IMR-90 (cell line): ENCODE data around the gene ZNF575. TPM values are rescaled to one million over a fixed set of nuclear protein-coding genes. Genes with fewer than 3 reads are reported as not detected.

Source experiments
- ATAC-seq: fragments of 200-7000 bp; cut with Tn5 transposase; 2 replicates; pipeline ENCODE4 v1.9.1; 2020; ENCODE audit warnings: low read depth, mild to moderate bottlenecking, moderate library complexity
- BruUV-seq: library from RNA; stranded (reverse); fragments of 400-500 nt; replicated peaks from 2 replicates; lab custom pipeline; 2021; lab: Mats Ljungman, UMichigan
- CTCF ChIA-PET: fragments of 300-600 bp; formaldehyde crosslinking; extraction: SDS; loops from one replicate; lab custom pipeline; 2021; ENCODE audit warnings: antibody characterized with exemption; lab: Yijun Ruan, JAX
- POLR2A ChIA-PET: fragments of 300-600 bp; sonication (Branson Sonifier 250); formaldehyde crosslinking; loops from one replicate; lab custom pipeline; 2022; ENCODE audit warnings: antibody characterized with exemption; ENCODE audit not compliant: unreplicated experiment; lab: Charles Lee
- DNase-seq: peaks from one replicate; pipeline ENCODE4 v3.0.0; 2013
- H2AFZ ChIP-seq: replicated peaks from 2 replicates; pipeline ENCODE3; 2013; ENCODE audit warnings: low read length, mild to moderate bottlenecking; ENCODE audit not compliant: poor library complexity
- H2AK5ac ChIP-seq: 2 replicates; pipeline ENCODE4 v1.6.1; 2013; ENCODE audit warnings: low read depth, low read length, inconsistent platforms
- H2AK9ac ChIP-seq: replicated peaks from 2 replicates; pipeline ENCODE3; 2013; ENCODE audit warnings: mild to moderate bottlenecking, low read depth, low read length, moderate library complexity; ENCODE audit not compliant: poor library complexity
- H2BK120ac ChIP-seq: 2 replicates; pipeline ENCODE4 v1.6.1; 2013; ENCODE audit warnings: low read depth, low read length, inconsistent platforms
- H2BK15ac ChIP-seq: 3 replicates; pipeline ENCODE4 v1.6.1; 2013; ENCODE audit warnings: low read depth, low read length, inconsistent platforms
- H2BK20ac ChIP-seq: 2 replicates; pipeline ENCODE4 v1.6.1; 2013; ENCODE audit warnings: low read depth, mild to moderate bottlenecking, inconsistent platforms, low read length, moderate library complexity
- H2BK5ac ChIP-seq: 2 replicates; pipeline ENCODE4 v1.6.1; 2013; ENCODE audit warnings: mild to moderate bottlenecking, low read depth, low read length, inconsistent platforms; ENCODE audit not compliant: poor library complexity, severe bottlenecking
- H3K14ac ChIP-seq: replicated peaks from 2 replicates; pipeline ENCODE4 v1.6.1; 2013; ENCODE audit warnings: low read depth, low read length, inconsistent platforms
- H3K18ac ChIP-seq: 2 replicates; pipeline ENCODE4 v1.6.1; 2013; ENCODE audit warnings: low read depth, low read length, control low read depth
- H3K23ac ChIP-seq: 2 replicates; pipeline ENCODE4 v1.6.1; 2013; ENCODE audit warnings: low read depth, low read length, inconsistent platforms
- H3K27ac ChIP-seq: 2 replicates; pipeline ENCODE4 v1.5.1; 2013; ENCODE audit warnings: mild to moderate bottlenecking, control low read depth, low read length; ENCODE audit not compliant: insufficient read depth
- H3K27me3 ChIP-seq: 2 replicates; pipeline ENCODE4 v1.6.1; 2013; ENCODE audit warnings: low read length; ENCODE audit not compliant: control insufficient read depth, insufficient read depth
- H3K36me3 ChIP-seq: 2 replicates; pipeline ENCODE4 v1.6.1; 2013; ENCODE audit warnings: low read length, mixed read lengths; ENCODE audit not compliant: control insufficient read depth, insufficient read depth
- H3K4ac ChIP-seq: 2 replicates; pipeline ENCODE4 v1.6.1; 2013; ENCODE audit warnings: low read depth, low read length, inconsistent platforms
- H3K4me1 ChIP-seq: 2 replicates; pipeline ENCODE4 v1.6.1; 2013; ENCODE audit warnings: low read length, mixed read lengths; ENCODE audit not compliant: control insufficient read depth, insufficient read depth
- H3K4me2 ChIP-seq: 2 replicates; pipeline ENCODE4 v1.6.1; 2013; ENCODE audit warnings: low read depth, mild to moderate bottlenecking, control low read depth, low read length, moderate library complexity
- H3K4me3 ChIP-seq: 2 replicates; pipeline ENCODE4 v1.5.1; 2013; ENCODE audit warnings: low read depth, mild to moderate bottlenecking, control low read depth, low read length, moderate library complexity; ENCODE audit not compliant: insufficient read depth
- H3K56ac ChIP-seq: 2 replicates; pipeline ENCODE4 v1.6.1; 2013; ENCODE audit warnings: low read length, inconsistent platforms; ENCODE audit not compliant: insufficient read depth; ENCODE audit errors: extremely low read depth
- H3K79me1 ChIP-seq, 2 experiments: 2 replicates each; pipeline ENCODE4 v1.6.1; 2013; ENCODE audit warnings: low read length in 2 of 2, inconsistent platforms in 1 of 2, low read depth in 1 of 2
- H3K9ac ChIP-seq: 2 replicates; pipeline ENCODE4 v1.6.1; 2013; ENCODE audit warnings: low read depth, low read length, control low read depth
- H3K9me1 ChIP-seq: 2 replicates; pipeline ENCODE4 v1.6.1; 2013; ENCODE audit warnings: low read length, inconsistent platforms; ENCODE audit not compliant: insufficient read depth
- H3K9me3 ChIP-seq: 2 replicates; pipeline ENCODE4 v1.6.1; 2013; ENCODE audit warnings: low read length; ENCODE audit not compliant: control insufficient read depth, insufficient read depth
- H4K20me1 ChIP-seq: 2 replicates; pipeline ENCODE4 v1.6.1; 2013; ENCODE audit warnings: low read length, inconsistent platforms; ENCODE audit not compliant: insufficient read depth
- H4K5ac ChIP-seq: 2 replicates; pipeline ENCODE4 v1.6.1; 2013; ENCODE audit warnings: mild to moderate bottlenecking, low read depth, low read length, control low read depth
- H4K8ac ChIP-seq, 2 experiments: 2 replicates each; pipeline ENCODE4 v1.6.1; 2013; ENCODE audit warnings: low read depth in 2 of 2, low read length in 2 of 2, control low read depth in 1 of 2, inconsistent platforms in 1 of 2
- H4K91ac ChIP-seq: 2 replicates; pipeline ENCODE4 v1.6.1; 2013; ENCODE audit warnings: low read depth, low read length, inconsistent platforms; ENCODE audit not compliant: insufficient read depth
- BHLHE40 ChIP-seq: fragments of 150-350 bp; IDR thresholded peaks from 2 replicates; pipeline ENCODE4 v1.6.1; 2016; ENCODE audit warnings: mild to moderate bottlenecking, low read depth, low read length
- CEBPB ChIP-seq: IDR thresholded peaks from 2 replicates; pipeline ENCODE4 v1.6.1; 2012; ENCODE audit warnings: low read depth, low read length, improper control_type of control experiment
- CHD1 ChIP-seq: IDR thresholded peaks from 2 replicates; pipeline ENCODE4 v1.6.1; 2012; ENCODE audit warnings: low read depth, low read length, improper control_type of control experiment
- ELK1 ChIP-seq: fragments of 150-350 bp; IDR thresholded peaks from 2 replicates; pipeline ENCODE4 v1.6.1; 2016; ENCODE audit warnings: low read depth, mild to moderate bottlenecking, low read length, moderate library complexity, borderline replicate concordance
- FOS ChIP-seq: fragments of 150-350 bp; IDR thresholded peaks from 2 replicates; pipeline ENCODE4 v1.6.1; 2016; ENCODE audit warnings: low read depth, low read length
- MAZ ChIP-seq: IDR thresholded peaks from 2 replicates; pipeline ENCODE4 v1.6.1; 2012; ENCODE audit warnings: low read depth, mild to moderate bottlenecking, low read length, improper control_type of control experiment, moderate library complexity, borderline replicate concordance
- MXI1 ChIP-seq: IDR thresholded peaks from 2 replicates; pipeline ENCODE4 v1.6.1; 2012; ENCODE audit warnings: low read depth, mild to moderate bottlenecking, low read length, moderate library complexity, borderline replicate concordance
- NFE2L2 ChIP-seq: fragments of 150-350 bp; IDR thresholded peaks from 2 replicates; pipeline ENCODE4 v1.6.1; 2016; ENCODE audit warnings: low read depth, mild to moderate bottlenecking, low read length
- POLR2A ChIP-seq: IDR thresholded peaks from 2 replicates; pipeline ENCODE4 v1.6.1; 2012; ENCODE audit warnings: mild to moderate bottlenecking, low read depth, low read length
- RAD21 ChIP-seq: IDR thresholded peaks from 2 replicates; pipeline ENCODE4 v1.6.1; 2012; ENCODE audit warnings: low read length, improper control_type of control experiment
- RCOR1 ChIP-seq: IDR thresholded peaks from 2 replicates; pipeline ENCODE4 v1.6.1; 2012; ENCODE audit warnings: mild to moderate bottlenecking, low read length, improper control_type of control experiment; ENCODE audit not compliant: insufficient replicate concordance
- RFX5 ChIP-seq: IDR thresholded peaks from 2 replicates; pipeline ENCODE4 v1.8.0; 2012; ENCODE audit warnings: low read depth, mild to moderate bottlenecking, low read length, moderate library complexity
- SMC3 ChIP-seq: fragments of 150-350 bp; IDR thresholded peaks from 2 replicates; pipeline ENCODE4 v1.6.1; 2016; ENCODE audit warnings: low read depth, mild to moderate bottlenecking, antibody characterized with exemption, low read length, moderate library complexity
- WGBS, 2 experiments: methylation state at CpG; one replicate each; pipeline versions ENCODE4 v1.1.5 to v1.1.7; 2013; ENCODE audit warnings: missing lambda C conversion rate in 2 of 2; ENCODE audit not compliant: insufficient read length in 1 of 2; ENCODE audit errors: extremely low coverage in 2 of 2; 5-methylcytosine and 5-hydroxymethylcytosine counted together
- dilution Hi-C: fragments of 300-500 bp; cut with HindIII; formaldehyde crosslinking; loops from one replicate; pipeline ENCODE4 v1.14.3; 2018; ENCODE audit warnings: low sequenced_read_pairs; ENCODE audit not compliant: unreplicated experiment
- in situ Hi-C: fragments of 300-500 bp; cut with MboI; formaldehyde crosslinking; loops from 3 replicates; pipeline ENCODE4 v1.14.3; 2019; ENCODE audit warnings: low sequenced_read_pairs, inconsistent platforms, mixed read lengths
- intact Hi-C: fragments of 100-400 bp; cut with micrococcal nuclease; formaldehyde crosslinking; loops from 2 replicates; pipeline ENCODE4 v1.10.0; 2022
- polyA plus RNA-seq, 3 experiments: library from polyadenylated mRNA; depleted of rRNA; stranded (reverse); fragments of >200 nt; gene quantifications; 2 replicates each; pipeline ENCODE4 v1.2.3, GENCODE V29; 2012; ENCODE audit warnings: low replicate concordance in 1 of 3
- total RNA-seq: library from RNA; depleted of rRNA; stranded (reverse); fragments of >200 nt; gene quantifications from 2 replicates; pipeline ENCODE4 v1.2.3, GENCODE V29; 2012
- TF ChIP-seq, protein P1 (sequence below): conservative IDR thresholded peaks from 2 replicates; pipeline ENCODE4 v1.5.1; 2012; ENCODE audit warnings: mild to moderate bottlenecking, low read depth, low read length, improper control_type of control experiment

Gene ZNF575
- total and polyA plus RNA-seq, 2 of the 4 experiments (the other 2 are of a cell fraction), result 0.77 TPM; not detected in 1

DNA sequence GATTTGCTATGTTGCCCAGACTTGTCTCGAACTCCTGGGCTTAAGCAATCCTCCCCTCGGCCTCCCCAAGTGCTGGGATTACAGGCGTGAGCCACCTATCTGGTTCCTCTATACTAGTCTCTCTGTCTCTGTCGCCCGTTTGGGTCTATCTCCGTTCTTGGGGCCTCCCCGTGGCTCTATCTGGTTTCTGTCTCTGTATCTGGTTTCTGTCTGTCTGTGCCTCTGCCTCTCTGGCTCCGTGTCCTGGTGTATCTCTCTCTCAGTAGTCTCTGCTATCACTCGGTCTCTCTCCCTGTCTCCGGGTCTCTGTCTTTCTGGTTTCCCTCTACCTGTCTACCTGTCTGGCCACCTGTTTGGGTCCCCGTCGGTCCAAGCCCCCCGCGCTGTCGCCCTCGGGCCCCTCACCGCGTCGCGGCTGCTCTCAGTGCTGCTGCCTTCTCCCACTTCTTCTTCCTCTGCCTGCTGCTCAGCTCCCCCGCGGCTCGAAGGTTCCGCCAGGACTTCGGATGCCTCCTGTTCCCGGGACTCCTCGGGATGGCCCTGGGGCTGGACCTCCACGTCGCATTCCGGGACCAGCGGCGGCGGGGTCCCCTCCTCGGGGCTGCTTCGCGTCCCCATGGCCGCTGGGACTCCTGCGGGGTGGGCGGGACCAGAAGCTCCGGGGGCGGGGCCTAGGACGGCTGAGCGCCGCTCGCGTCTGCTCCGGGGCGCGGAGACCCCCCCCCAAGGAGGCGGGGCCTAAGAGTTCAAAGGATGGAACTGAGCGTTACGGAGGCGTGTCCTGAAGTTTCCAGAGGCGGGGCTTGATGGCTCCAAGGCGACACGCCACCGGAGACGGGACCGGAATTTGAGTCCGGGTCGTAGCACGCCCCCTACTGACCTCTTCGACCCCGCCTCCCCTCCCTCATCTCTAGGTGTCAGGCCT is 29.2 kb upstream of the ZNF575 start:
- BruUV-seq, result no TSS peak
- Histone ChIP-seq H3K9me3 (no peaks in the 10 kb centered on the region), H2AFZ (peak overlapping the region; percentile 96), H3K27ac (peak overlapping the region; percentile 82), H3K4me2 (peak overlapping the region; percentile 78), H4K91ac (no peak overlapping the region; the same call in 1 of the 2 replicates), H2BK120ac (no peak overlapping the region), H3K36me3 (peaks cover 11% of the 10 kb centered on the region), H3K4me1 (peaks cover 4% of the 10 kb centered on the region; the same call in 1 of the 2 replicates), H3K18ac (peak overlapping the region; percentile 40), H3K14ac (peak overlapping the region; percentile 73), H3K56ac (peak overlapping the region; percentile 55; the same call in 1 of the 2 replicates), H3K4me3 (peak overlapping the region; percentile 88), H3K9ac (peak overlapping the region; percentile 89), H4K5ac (peak overlapping the region; percentile 25), H2BK15ac (no peak overlapping the region; the same call in 2 of the 3 replicates), H4K8ac (peak overlapping the region; percentile 24 to 86; a peak in 3 of 4 replicates), H3K79me1 (peaks cover 0 to 14% of the 10 kb centered on the region in 2 experiments; a peak in 3 of 4 replicates), H2BK20ac (no peak overlapping the region), H3K27me3 (no peaks in the 10 kb centered on the region), H2AK9ac (peak overlapping the region; percentile 84), H2BK5ac (peak overlapping the region; percentile 44), H3K4ac (peak overlapping the region; percentile 62), H4K20me1 (no peaks in the 10 kb centered on the region; the same call in 1 of the 2 replicates), H2AK5ac (peak overlapping the region; percentile 7; the same call in 1 of the 2 replicates), H3K9me1 (no peaks in the 10 kb centered on the region), H3K23ac (peak overlapping the region; percentile 25)
- ATAC-seq (peak; percentile 99), DNase-seq (peak; percentile 84)
- ChIA-PET POLR2A (no interaction called here), CTCF (interaction anchor here (0.7 to 2.1 kb wide), 3 partner anchors 16 to 71 kb away, joined by 3 to 9 read pairs (median 4); no protein-coding TSS in a partner anchor)
- WGBS, 2 experiments, result 6% methylated on average over 29 of the region's 64 CpGs; no CpG with 5 or more reads in 1 of the 2 experiments
- in situ Hi-C loops (no loop called here), intact Hi-C loops (loop anchor here (1.0 kb wide), 1 partner anchor 56 kb away; no protein-coding TSS in a partner anchor), dilution Hi-C loops (no loop called here)
- TF ChIP-seq, protein P1, sequence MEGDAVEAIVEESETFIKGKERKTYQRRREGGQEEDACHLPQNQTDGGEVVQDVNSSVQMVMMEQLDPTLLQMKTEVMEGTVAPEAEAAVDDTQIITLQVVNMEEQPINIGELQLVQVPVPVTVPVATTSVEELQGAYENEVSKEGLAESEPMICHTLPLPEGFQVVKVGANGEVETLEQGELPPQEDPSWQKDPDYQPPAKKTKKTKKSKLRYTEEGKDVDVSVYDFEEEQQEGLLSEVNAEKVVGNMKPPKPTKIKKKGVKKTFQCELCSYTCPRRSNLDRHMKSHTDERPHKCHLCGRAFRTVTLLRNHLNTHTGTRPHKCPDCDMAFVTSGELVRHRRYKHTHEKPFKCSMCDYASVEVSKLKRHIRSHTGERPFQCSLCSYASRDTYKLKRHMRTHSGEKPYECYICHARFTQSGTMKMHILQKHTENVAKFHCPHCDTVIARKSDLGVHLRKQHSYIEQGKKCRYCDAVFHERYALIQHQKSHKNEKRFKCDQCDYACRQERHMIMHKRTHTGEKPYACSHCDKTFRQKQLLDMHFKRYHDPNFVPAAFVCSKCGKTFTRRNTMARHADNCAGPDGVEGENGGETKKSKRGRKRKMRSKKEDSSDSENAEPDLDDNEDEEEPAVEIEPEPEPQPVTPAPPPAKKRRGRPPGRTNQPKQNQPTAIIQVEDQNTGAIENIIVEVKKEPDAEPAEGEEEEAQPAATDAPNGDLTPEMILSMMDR, result 0 out of 2 replicates have a peak, but pooled peaks have one; percentile 6
- TF ChIP-seq SMC3, result no peak
- no peak for TF ChIP-seq CHD1
- TF ChIP-seq MXI1, result 0 out of 2 replicates have a peak, but pooled peaks have one; percentile 20
- no peak for TF ChIP-seq NFE2L2
- TF ChIP-seq POLR2A, result peak; percentile 60
- TF ChIP-seq ELK1, result no peak
- TF ChIP-seq CEBPB, result no peak
- TF ChIP-seq RAD21, result no peak
- TF ChIP-seq RCOR1, result no peak
- TF ChIP-seq BHLHE40, result no peak
- TF ChIP-seq RFX5, result no peak
- no peak for TF ChIP-seq FOS
- TF ChIP-seq MAZ, result peak; percentile 79; the same call in 1 of the 2 replicates
